NB4 (cell line): ENCODE results near the gene DNAJC24.

Source experiments
- CTCF ChIP-seq: IDR thresholded peaks from one replicate; pipeline ENCODE4 v1.5.1; 2012; ENCODE audit warnings: low read depth, low read length
- MAX ChIP-seq: IDR thresholded peaks from 2 replicates; pipeline ENCODE4 v1.6.1; 2011; ENCODE audit warnings: low read depth, low read length

GRCh38 chr11:31397239-31397834 is 27.7 kb downstream of the DNAJC24 start:
- no peak for TF ChIP-seq MAX
- TF ChIP-seq CTCF, result no peak
